GM13976 (cell line): ENCODE measurements around the gene SREBF1.

Experiments used
- DNase-seq: peaks from one replicate; pipeline ENCODE4 v3.0.0; 2012; ENCODE audit warnings: low spot score
- in situ Hi-C: fragments of 300-500 bp; cut with MboI; formaldehyde crosslinking; loops from one replicate; pipeline ENCODE4 v1.12.0; 2022; ENCODE audit warnings: low sequenced_read_pairs, mixed read lengths, inconsistent platforms; ENCODE audit not compliant: unreplicated experiment
- TF ChIP-seq, protein P1 (sequence below): IDR thresholded peaks from 2 replicates; pipeline ENCODE4 v1.5.1; 2012; ENCODE audit warnings: borderline replicate concordance, mild to moderate bottlenecking; ENCODE audit not compliant: insufficient read depth; ENCODE audit errors: extremely low read depth, missing control alignments, control extremely low read depth

The SREBF1 gene

GRCh38 chr17:17820046-17820445 is 16.7 kb downstream of the SREBF1 start:
- no peak for DNase-seq
- TF ChIP-seq, protein P1, sequence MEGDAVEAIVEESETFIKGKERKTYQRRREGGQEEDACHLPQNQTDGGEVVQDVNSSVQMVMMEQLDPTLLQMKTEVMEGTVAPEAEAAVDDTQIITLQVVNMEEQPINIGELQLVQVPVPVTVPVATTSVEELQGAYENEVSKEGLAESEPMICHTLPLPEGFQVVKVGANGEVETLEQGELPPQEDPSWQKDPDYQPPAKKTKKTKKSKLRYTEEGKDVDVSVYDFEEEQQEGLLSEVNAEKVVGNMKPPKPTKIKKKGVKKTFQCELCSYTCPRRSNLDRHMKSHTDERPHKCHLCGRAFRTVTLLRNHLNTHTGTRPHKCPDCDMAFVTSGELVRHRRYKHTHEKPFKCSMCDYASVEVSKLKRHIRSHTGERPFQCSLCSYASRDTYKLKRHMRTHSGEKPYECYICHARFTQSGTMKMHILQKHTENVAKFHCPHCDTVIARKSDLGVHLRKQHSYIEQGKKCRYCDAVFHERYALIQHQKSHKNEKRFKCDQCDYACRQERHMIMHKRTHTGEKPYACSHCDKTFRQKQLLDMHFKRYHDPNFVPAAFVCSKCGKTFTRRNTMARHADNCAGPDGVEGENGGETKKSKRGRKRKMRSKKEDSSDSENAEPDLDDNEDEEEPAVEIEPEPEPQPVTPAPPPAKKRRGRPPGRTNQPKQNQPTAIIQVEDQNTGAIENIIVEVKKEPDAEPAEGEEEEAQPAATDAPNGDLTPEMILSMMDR: no peak
- in situ Hi-C loops: no loop called here

DNA sequence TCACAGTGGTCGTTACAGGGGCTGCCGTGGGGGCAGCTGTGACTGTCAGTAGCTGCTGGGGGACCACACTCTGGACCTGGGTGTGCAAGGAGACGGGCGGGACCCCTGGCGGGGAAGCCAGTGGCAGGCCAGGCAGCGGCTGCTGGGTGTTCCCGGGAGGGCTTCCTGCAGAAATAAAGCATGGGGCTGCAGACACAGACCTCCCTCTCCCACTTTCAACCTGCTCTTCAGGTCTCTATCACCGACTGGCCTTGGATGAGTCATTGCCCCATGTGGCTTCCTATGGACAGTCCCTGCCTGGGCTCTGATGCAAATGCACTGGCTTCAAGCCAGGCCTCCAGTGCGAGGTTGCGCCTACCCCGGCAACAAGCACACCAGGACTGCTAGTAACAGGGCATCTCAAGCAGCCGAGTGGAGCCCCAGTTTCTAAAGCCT is 17.2 kb downstream of the SREBF1 start:
- TF ChIP-seq, protein P1: no peak
- peak; percentile 91 for DNase-seq
- in situ Hi-C loops: loop anchor here (10.0 kb wide), 1 partner anchor 45 kb away; no protein-coding TSS in a partner anchor

DNA sequence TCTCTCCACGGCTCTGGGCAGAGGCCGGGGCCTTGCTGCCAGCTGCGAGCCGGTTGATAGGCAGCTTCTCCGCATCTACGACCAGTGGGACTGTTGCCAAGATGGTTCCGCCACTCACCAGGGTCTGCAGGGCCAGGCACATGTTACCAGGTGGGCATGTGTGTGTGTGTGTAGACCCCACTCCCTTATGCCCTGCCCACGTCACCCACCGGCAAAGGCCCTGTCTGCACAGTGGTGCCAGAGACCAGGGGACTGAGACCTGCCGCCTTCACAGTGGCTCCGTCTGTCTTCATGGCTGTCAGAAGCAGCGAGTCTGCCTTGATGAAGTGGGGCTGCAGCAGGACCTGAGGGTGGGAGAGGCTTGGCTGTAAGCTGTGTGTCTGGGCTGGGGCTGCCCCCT is 17.7 kb downstream of the SREBF1 start:
- TF ChIP-seq, protein P1: no peak
- DNase-seq: no peak
- in situ Hi-C loops: loop anchor here (10.0 kb wide), 1 partner anchor 46 kb away; no protein-coding TSS in a partner anchor

- TF ChIP-seq, protein P1: no peak
- in situ Hi-C loops: loop anchor here (10.0 kb wide), 1 partner anchor 47 kb away; no protein-coding TSS in a partner anchor
- peak; percentile 66 for DNase-seq
These were observed 18.7 kb downstream of the SREBF1 start for GRCh38 chr17:17818088-17818526.

- TF ChIP-seq, protein P1: no peak
- no peak for DNase-seq
- in situ Hi-C loops: loop anchor here (10.0 kb wide), 1 partner anchor 47 kb away; no protein-coding TSS in a partner anchor
These were observed 19.2 kb downstream of the SREBF1 start for GRCh38 chr17:17817552-17817947.

- no peak for DNase-seq
- TF ChIP-seq, protein P1: no peak
- in situ Hi-C loops: loop anchor here (10.0 kb wide), 1 partner anchor 48 kb away; no protein-coding TSS in a partner anchor
These were observed 19.8 kb downstream of the SREBF1 start for GRCh38 chr17:17816831-17817551.
